Activated CD4-positive, alpha-beta T cell treated with anti-CD3 and anti-CD28 coated beads, Interleukin-10, Interleukin-2, amounts not matched to agents 100 ng/mL and 50 ng/mL, durations not matched to agents 16 hours and 8 hours (primary cell): Measurements from ENCODE around the gene GPR142.

ENCODE experiments used
- DNase-seq: peaks from one replicate; pipeline ENCODE4 v3.0.0-alpha.2; 2020

The GPR142 gene

GRCh38 chr17:74345433-74346241 lies 21.7 kb upstream of the GPR142 start:
- no peak for DNase-seq

GRCh38 chr17:74347646-74348045 lies 19.7 kb upstream of the GPR142 start:
- DNase-seq, result no peak

- no peak for DNase-seq
Measured at GRCh38 chr17:74349120-74349519, 18.2 kb upstream of the GPR142 start.

DNA sequence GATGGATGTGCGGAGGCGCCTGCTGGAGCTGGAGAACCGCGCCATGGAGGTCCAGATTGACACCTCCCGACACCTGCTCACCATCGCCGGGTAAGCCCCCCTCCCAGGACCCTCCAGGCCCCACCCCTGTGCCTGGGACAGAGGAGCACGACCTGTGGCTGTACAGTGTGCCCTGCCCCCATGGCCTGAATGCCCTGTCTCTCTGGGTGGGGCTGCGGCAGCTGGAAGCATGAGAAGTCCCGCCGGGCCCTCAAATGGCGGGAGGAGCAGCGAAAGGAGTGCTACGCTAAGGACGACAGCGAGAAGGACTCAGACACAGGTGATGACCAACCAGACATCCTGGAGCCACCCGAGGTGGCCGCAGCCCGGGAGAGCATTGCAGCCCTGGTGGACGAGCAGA lies 16.8 kb upstream of the GPR142 start:
- DNase-seq, result no peak

GRCh38 chr17:74351552-74352210 lies 15.6 kb upstream of the GPR142 start:
- DNase-seq, result peak; percentile 24

GRCh38 chr17:74353446-74354060 lies 13.8 kb upstream of the GPR142 start:
- no peak for DNase-seq

- DNase-seq, result peak; percentile 75
Measured at GRCh38 chr17:74354123-74354522, 13.2 kb upstream of the GPR142 start.

DNA sequence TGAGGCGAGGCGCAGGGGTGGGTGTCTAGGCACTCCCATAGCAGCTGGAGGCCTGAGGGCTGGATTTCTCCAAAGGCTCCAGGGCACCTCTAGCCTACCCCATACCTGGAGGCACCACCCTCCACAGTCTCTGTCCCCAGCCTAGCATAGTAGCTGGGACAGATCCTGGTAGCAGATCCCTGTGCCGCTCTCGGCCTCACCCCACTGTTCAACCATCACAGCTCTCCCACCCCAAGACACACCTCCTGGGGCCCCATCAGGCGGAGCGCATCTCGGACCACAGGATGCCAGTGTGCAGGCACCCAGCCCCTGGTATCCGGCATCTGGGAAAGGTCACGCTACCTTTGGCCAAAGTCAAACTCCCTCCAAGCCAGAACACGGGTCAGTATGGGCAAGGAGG lies 12.7 kb upstream of the GPR142 start:
- no peak for DNase-seq

DNA sequence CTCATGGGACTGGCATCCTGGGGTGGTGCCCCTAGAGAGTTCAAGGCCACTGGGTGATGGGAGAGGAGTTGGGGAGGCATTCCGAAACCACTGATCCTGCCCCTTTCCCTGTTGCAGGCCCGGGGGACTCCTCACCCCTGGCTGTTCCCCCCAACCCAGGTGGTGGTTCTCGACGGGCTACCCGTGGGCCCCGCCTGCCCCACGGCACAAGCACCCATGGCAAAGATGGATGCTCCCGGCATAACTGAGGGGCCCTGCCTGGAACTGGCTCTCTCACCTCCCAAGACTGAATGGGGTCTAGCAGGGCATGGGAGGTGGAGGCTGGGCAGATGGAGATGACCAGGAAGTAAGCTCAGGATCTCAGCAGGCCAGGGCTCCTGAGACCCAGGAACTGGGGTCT lies 12.2 kb upstream of the GPR142 start:
- no peak for DNase-seq

GRCh38 chr17:74356646-74357465 lies 10.4 kb upstream of the GPR142 start:
- DNase-seq, result peak; percentile 7

- no peak for DNase-seq
Measured at GRCh38 chr17:74357466-74357809, 9.9 kb upstream of the GPR142 start.

DNA sequence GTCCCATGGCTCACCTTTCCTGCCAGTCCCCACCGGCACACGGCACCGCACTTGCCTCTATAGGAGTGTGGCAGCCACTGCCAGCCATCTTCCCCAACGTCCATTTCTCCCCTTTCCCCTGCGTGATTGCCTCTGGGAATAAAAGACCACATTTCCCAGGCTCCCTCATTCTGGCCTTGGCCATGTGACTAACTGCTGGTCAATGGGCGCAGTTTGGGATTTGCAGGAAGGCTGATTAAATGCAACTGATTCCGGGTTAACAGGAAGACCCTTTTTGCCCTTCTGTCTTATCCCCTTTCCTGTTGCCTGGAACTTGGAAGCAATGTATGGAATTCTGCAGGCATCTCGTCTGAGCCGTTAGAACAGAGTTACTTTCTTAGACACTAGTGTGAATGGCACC lies 8.6 kb upstream of the GPR142 start:
- no peak for DNase-seq

DNA sequence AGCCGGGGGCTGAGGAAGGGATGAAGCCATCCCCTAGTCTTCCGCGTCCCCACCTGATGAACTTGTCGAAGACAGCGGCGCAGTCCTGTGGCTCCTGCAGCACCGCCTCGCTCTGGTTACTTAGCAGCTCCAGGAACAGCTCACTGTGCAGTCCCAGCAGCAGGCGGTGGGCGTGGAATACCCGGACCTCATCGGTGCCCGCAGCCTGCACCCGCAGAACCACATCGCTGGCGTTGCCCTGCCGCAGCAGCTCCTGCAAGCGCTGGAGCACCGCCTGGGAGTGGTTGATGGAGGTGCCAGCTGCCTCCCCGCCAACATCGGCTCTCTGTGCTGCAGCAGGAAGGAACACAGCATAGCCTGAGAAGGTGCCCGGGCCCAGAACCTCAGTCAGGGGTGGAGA lies 7.4 kb upstream of the GPR142 start:
- no peak for DNase-seq

- DNase-seq, result no peak
Measured at GRCh38 chr17:74360899-74361229, 6.4 kb upstream of the GPR142 start.

- DNase-seq, result peak; percentile 32
Measured at GRCh38 chr17:74361230-74362068, 5.9 kb upstream of the GPR142 start, which contains the start of gene BTBD17. TSS of gene BTBD17 (minus strand) at chr17:74361868. CDS start at chr17:74361819, 49 bp downstream.

- DNase-seq, result no peak
Measured at GRCh38 chr17:74362069-74362405, 5.3 kb upstream of the GPR142 start.

DNA sequence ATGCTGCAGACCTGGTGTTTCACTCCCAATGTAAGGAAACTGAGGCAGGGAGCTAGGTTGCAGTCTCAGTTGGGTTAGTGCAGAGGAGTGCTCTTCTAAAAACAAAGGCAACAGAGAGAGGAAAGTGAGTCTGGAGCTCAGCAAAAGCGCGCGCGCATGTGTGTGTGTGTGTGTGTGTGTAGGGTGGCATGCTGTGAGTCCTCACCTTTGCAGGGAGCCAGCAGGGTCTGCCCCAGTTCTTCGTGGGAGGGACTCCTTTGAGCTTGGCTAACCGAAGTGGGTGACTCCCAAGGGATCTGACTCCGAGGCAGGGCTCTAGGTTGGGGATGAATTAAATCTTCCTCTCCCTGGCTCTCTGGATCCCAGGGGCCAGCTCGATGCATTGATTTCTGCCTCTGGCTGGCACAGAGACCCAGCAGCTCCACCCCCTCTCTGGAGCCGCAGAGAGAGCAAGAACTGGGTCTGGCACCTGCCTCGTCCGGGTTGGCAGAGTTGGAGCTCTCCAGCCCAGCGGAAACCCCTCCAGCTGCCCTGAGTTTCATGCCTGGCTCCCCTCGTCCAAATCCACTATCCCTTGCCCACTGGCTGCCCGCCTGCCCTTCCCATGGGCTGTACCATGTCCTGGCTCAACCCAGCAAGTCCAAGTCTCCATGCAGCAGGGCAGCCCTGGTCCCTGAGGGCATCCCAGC lies 4.4 kb upstream of the GPR142 start:
- no peak for DNase-seq

DNA sequence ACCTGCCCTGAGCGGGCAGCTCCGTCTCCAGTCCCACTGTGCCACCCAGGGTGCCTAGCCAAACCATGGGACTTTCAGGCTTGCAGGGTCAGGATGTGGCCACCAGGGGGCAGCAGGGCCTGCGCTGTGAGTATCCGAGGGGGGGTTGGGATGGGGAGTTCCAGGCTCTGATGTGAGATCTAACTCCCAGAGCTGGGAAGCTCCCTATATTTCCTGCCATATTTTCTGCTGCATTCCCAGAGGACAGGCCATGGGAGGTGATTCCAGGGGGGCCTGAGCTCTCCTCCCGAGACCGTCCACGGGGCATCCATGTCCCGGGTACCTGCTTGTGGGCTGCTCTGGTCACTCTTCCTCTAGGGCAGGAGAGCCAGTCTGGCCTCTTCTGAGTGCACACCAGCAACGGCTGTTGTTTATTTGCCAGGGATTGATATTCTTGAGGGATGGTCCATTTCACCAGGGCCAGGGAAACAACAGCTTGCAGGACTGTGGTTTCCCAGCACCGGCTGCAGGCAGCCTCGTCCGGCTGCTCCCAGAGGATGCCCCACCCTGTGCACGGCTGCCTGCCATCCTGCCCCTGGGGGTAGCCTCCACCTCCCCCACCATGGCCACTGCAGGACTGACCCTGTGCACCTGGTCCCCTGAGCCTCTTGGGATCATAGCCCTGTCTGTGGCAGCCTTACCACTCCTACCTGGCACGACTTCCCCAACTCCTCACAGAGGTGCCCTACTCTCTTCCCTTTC lies 1.2 kb downstream of the GPR142 start:
- DNase-seq, result peak; percentile 75

- DNase-seq, result peak; percentile 58
Measured at GRCh38 chr17:74369221-74369620, 1.9 kb downstream of the GPR142 start.

GRCh38 chr17:74369665-74370490 lies 2.6 kb downstream of the GPR142 start:
- no peak for DNase-seq
